ENCODE measurements around the gene MICAL2.

Gene MICAL2

DNA sequence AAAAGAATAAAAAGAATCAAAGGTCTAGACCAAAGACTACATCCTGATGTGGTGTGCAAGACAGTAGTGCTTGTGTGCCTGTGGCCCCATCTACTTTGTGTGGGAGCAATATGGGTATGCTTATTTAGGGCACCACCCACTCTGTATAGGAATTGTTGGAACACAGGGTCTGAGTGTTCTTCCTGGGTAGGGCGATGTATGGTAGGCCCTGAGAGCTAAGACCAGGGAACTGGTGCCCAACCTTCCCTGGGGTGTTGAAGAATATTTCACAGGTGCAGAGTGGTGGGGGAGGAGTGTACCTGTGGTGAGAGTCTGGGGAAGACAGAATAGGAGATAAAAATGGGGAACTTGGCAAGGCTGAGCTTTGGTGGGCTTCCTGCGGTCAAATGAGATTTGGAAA is 41.9 kb downstream of the MICAL2 start:
- in situ Hi-C loops (cut with MboI; ENCODE audit: low sequenced_read_pairs) = no loop called here

DNA sequence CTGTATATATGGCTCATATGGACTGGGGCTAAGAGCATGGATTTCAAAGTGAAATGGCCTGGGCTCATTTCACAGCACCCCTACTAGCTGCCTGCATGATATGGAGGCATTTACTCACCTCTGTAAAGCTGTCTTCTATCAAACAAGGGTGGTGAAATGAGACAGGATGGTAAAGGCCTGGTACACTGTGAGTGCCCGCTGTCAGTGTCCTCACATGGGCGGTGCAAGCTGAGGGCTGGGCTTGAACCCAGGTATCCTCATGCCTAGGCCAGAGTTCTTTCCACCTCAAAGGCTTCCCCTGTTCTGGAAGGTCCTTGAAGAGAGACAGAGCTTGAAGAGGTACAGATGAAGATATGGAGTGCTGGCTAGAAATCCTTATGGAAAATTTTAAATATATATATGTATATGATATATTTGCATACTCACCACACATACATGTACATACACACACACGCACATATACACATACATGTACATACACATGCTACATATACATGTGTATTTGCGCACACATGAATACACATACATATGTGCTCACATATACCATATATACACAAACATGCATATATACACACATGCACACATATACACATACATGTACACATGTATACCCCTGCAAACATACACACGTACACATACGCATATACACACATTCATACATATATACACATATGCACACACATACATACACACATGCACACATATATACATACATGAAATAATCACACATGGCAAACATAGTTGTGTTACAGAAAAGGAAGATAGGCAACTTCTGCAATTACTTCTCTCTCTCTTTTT is 44.7 kb downstream of the MICAL2 start:
- in situ Hi-C loops (cut with MboI; ENCODE audit: low sequenced_read_pairs) = no loop called here

DNA sequence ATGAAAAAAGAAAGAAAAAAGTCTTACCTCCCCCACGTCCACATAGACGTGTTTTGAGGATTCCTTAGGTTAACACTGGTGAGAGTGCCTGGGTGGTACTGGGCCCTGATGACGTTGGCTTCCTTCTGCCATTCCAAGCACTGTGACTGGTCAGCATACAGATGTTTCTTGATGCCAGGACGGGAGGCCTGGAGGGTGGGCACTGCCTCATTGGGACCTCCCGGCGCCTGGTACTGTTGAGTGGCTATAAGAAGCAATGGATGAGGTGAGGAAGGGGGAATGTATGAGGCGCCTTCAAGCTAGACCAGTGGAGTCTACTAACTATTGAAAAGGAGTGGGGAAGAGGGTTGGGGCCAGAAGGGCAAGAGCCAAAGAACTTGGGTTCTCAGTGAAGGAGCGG is 45.3 kb downstream of the MICAL2 start:
- in situ Hi-C loops (cut with MboI; ENCODE audit: low sequenced_read_pairs) = no loop called here

GRCh38 chr11:12156301-12157140 is 46.1 kb downstream of the MICAL2 start:
- in situ Hi-C loops (cut with MboI; ENCODE audit: low sequenced_read_pairs) = no loop called here

DNA sequence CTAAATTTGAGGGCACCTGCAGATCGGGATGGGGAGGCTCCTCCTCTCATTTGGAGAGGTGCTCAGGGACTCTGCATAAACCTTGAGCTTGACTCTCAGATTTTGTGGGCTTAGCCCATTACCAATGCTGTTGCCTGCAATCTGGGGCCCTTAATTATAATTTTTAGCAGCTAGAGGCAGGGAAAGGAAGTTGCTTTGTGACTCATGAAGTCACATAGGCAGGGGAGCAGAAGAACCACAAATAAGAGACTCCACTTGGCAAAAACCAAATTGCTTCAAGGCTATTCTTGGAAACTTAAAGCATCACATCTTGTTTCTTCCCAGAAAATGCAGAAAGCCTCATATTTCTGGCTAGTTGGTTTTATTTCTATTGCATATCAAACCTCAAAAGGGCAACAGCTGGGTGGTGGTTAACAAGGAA is 46.9 kb downstream of the MICAL2 start:
- in situ Hi-C loops (cut with MboI; ENCODE audit: low sequenced_read_pairs) = no loop called here

DNA sequence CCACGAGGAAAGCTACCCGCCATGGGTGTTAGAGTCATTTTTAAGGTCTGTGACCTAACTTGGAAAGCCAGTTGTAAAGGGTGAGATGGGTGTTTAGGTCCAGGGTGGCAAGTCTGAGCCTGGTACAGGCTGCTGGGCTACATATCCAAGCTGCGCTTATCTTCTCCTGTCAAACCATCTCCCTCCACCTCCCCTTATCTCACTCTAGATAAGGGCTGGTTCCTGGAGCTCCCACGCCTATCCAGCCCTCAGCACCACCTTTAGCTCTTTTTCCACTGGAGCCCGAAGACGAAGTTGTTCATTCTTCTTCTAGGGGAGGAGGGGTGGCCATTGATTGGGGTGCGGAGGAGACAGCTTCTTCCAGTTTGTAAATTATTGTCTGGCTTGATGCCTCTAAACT is 48.5 kb downstream of the MICAL2 start:
- in situ Hi-C loops (cut with MboI; ENCODE audit: low sequenced_read_pairs) = no loop called here

- in situ Hi-C loops (cut with MboI; ENCODE audit: low sequenced_read_pairs) = no loop called here
Observed at GRCh38 chr11:12159351-12160099, 49.1 kb downstream of the MICAL2 start.

GRCh38 chr11:12160231-12160630 is 49.8 kb downstream of the MICAL2 start:
- in situ Hi-C loops (cut with MboI; ENCODE audit: low sequenced_read_pairs) = no loop called here

DNA sequence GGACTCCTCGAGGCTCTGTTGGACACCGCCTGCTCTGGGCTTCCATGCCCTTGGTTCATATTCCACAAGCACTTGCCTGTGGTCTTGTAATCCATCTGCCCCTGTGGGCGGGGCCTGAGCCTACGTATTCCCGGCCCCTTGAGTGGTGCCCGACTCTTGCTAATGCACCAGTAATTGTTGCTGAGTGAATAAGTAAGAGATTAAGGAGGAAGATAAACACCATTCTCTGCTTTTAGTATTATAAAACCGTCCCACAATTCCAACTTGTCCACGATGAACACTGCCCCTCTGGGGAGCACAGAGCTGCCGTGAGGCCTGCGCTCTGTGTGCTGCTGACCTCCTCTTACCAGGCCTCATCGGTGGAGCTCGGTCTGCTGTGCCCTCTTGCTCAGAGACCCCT is 50.3 kb downstream of the MICAL2 start:
- in situ Hi-C loops (cut with MboI; ENCODE audit: low sequenced_read_pairs) = no loop called here

DNA sequence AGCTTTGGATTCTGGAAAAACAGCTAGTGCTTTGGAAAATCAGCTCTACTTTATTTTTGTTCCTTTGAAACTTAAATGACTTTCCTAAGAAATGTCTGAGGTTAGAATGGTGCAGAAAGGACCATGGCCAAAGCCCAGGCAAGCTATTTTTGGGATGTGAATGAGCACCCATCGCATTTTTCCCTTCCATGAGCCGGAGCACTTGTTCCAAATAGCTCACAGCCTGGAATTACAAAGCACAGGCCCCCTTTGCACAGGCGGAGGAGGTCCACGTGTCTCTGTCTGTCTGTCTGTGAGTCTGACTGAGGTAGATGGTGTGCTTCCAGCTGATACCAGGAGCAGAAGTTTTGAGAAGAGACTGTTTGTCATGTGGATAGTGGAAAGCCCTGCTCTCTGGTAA is 50.7 kb downstream of the MICAL2 start:
- in situ Hi-C loops (cut with MboI; ENCODE audit: low sequenced_read_pairs) = no loop called here

DNA sequence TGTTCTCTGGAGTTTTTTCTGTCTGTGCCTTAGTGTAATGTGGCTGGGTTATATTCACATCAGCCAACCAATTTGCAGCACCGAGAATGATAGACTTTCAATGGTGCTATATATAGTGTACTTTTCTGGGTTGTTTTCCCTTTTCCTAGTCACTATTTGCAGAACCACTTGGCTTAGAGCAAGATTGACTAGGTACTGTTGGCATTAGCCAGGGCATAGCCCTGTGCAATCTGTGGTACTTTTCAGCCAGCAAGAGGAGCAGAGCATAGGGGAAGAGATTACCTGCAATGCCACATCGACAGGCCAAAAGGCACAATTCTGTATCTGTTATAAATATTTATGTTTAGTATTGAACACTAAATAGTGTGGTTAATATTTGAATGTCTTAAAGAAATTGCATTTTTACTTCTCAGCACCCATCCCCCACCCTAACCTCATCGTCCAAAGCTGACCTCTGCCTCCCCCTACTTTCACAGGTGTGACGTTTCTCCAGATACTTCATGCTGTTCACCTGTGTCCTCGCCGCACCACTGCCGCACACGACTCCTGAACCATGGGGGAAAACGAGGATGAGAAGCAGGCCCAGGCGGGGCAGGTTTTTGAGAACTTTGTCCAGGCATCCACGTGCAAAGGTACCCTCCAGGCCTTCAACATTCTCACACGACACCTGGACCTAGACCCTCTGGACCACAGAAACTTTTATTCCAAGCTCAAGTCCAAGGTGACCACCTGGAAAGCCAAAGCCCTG is 51.4 kb downstream of the MICAL2 start:
- in situ Hi-C loops (cut with MboI; ENCODE audit: low sequenced_read_pairs) = no loop called here

GRCh38 chr11:12162652-12163051 is 52.3 kb downstream of the MICAL2 start:
- in situ Hi-C loops (cut with MboI; ENCODE audit: low sequenced_read_pairs) = no loop called here

GRCh38 chr11:12163181-12163941 is 53.0 kb downstream of the MICAL2 start:
- in situ Hi-C loops (cut with MboI; ENCODE audit: low sequenced_read_pairs) = no loop called here

DNA sequence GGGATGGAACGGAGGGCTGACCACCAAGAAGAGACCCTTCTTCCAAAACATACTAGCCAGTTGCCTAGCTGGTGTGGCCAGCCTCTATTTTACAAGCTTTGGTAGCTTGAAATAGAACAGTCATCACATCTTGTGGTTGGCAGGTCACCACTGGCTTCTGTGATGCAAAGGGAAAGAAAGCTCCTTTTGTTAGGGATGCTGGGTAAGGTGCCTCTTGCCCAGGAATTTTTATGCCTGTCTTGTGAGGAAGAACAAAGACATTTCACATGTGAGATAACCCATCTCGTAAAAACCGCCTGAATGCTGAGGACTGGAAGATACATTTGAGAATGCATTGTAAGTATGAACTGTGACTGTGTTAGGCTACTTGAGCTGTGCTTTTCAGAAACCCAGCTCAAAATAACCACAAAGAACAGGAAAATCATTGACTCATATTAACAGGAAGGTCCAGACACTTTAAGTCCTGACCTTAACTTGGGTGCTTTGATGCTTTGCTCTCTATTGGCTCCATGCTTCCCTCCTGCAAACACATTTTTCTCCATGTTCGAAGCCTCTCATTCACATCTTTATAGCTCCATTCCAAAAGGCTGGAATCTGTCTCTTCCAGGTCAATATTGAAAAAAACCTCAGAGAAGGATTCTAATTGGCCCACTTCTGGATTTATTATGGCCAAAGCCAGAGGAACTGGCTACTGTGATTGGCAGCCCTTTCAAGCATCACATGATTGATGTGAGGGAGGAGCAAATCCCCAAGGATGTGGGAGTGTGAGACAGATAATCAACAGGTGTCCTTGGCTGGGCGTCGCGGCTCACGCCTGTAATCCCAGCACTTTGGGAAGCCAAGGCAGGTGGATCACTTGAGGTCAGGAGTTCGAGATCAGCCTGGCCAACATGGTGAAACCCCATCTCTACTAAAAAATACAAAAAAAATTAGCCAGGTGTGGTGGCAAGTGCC is 53.9 kb downstream of the MICAL2 start:
- in situ Hi-C loops (cut with MboI; ENCODE audit: low sequenced_read_pairs) = no loop called here

- in situ Hi-C loops (cut with MboI; ENCODE audit: low sequenced_read_pairs) = no loop called here
Observed at GRCh38 chr11:12165237-12165875, 55.0 kb downstream of the MICAL2 start.

GRCh38 chr11:12166299-12167060 is 56.1 kb downstream of the MICAL2 start:
- in situ Hi-C loops (cut with MboI; ENCODE audit: low sequenced_read_pairs) = no loop called here

All from HL-60/S4 treated with phorbol 12-myristate 13-acetate at 8.2 ng/mL for 4 days and 3 days (cell line).